ENCODE results near the gene NME3. TPM values are rescaled to one million over a fixed set of nuclear protein-coding genes. Genes with fewer than 3 reads are reported as not detected.

NME3 gene
- total and polyA plus RNA-seq, 2 of the 4 experiments (the other 2 are of a cell fraction) = 12.7 to 41.2 TPM

DNA sequence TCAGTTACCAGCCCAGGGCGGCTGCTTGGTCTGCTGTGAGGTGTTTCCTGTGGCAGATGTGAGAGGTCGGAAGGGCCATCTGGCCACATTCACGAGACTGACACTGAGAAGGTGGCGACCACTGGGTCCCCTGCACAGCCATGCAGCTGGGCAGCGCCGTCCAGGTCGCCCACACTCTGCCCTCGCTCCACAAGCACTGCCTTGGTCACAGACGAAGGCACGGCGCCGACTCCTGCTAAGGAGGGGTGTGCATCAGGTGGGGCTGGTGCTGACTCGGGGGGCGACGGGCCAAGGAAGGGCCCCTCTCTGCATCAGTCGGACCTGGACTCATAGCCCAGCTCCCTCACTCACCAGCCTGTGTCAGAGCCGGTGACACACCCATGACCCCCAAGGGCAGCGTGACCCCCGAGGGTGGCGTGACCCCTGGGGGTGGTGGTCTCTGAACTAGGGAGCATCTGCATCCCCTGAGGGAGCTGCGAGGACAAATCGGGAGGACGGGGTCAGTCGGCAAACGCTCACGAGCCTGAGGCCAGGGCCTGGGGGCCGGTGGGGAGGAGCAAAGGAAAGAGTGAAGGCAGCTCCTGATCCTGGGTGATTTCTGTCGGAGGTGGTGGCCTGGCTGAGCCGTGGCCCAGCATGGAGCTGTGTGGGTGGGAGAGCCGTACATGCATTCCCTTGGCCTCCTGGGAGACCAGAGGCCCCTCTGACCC lies 30.4 kb downstream of the NME3 start:
- POLR2A ChIA-PET (ENCODE audit: unreplicated experiment) = no interaction called here
- TF ChIP-seq MXI1 (IDR thresholded peaks at IDR 0.05; ENCODE audit: borderline replicate concordance, low read depth, low read length) (no peak), BHLHE40 (IDR thresholded peaks at IDR 0.05; ENCODE audit: low read depth, low read length) (no peak), ELK1 (IDR thresholded peaks at IDR 0.05; ENCODE audit: borderline replicate concordance, low read depth, low read length) (no peak), SMC3 (IDR thresholded peaks at IDR 0.05; ENCODE audit: low read depth, low read length) (no peak), RCOR1 (IDR thresholded peaks at IDR 0.05; ENCODE audit: insufficient replicate concordance, low read length) (no peak), RAD21 (IDR thresholded peaks at IDR 0.05; ENCODE audit: low read length) (no peak), CHD1 (IDR thresholded peaks at IDR 0.05; ENCODE audit: low read depth, low read length) (no peak), CEBPB (IDR thresholded peaks at IDR 0.05; ENCODE audit: low read depth, low read length) (no peak), FOS (IDR thresholded peaks at IDR 0.05; ENCODE audit: low read depth, low read length) (no peak), MAZ (IDR thresholded peaks at IDR 0.05; ENCODE audit: borderline replicate concordance, low read depth, low read length) (no peak), RFX5 (IDR thresholded peaks at IDR 0.05; ENCODE audit: low read depth, low read length) (no peak), NFE2L2 (IDR thresholded peaks at IDR 0.05; ENCODE audit: low read depth, low read length) (no peak), POLR2A (IDR thresholded peaks at IDR 0.05; ENCODE audit: low read depth, low read length) (no peak), MAFK (IDR thresholded peaks at IDR 0.05; ENCODE audit: low read depth, low read length) (no peak)
- TF ChIP-seq, protein P1, sequence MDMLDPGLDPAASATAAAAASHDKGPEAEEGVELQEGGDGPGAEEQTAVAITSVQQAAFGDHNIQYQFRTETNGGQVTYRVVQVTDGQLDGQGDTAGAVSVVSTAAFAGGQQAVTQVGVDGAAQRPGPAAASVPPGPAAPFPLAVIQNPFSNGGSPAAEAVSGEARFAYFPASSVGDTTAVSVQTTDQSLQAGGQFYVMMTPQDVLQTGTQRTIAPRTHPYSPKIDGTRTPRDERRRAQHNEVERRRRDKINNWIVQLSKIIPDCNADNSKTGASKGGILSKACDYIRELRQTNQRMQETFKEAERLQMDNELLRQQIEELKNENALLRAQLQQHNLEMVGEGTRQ (IDR thresholded peaks at IDR 0.05; ENCODE audit: low read depth, low read length) = no peak
- TF ChIP-seq, protein P2, sequence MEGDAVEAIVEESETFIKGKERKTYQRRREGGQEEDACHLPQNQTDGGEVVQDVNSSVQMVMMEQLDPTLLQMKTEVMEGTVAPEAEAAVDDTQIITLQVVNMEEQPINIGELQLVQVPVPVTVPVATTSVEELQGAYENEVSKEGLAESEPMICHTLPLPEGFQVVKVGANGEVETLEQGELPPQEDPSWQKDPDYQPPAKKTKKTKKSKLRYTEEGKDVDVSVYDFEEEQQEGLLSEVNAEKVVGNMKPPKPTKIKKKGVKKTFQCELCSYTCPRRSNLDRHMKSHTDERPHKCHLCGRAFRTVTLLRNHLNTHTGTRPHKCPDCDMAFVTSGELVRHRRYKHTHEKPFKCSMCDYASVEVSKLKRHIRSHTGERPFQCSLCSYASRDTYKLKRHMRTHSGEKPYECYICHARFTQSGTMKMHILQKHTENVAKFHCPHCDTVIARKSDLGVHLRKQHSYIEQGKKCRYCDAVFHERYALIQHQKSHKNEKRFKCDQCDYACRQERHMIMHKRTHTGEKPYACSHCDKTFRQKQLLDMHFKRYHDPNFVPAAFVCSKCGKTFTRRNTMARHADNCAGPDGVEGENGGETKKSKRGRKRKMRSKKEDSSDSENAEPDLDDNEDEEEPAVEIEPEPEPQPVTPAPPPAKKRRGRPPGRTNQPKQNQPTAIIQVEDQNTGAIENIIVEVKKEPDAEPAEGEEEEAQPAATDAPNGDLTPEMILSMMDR (conservative IDR thresholded peaks at IDR 0.05; ENCODE audit: low read depth, low read length) = no peak

More for the DNA sequence above, 30.4 kb downstream of the NME3 start:
- ATAC-seq (ENCODE audit: low read depth) (no peak), DNase-seq (no peak)
- no peaks in the 10 kb centered on the region for H3K9me3 ChIP-seq (ENCODE audit: control insufficient read depth, insufficient read depth, low read length)
- no peak overlapping the region for H4K91ac ChIP-seq (ENCODE audit: insufficient read depth, low read depth, low read length)
- 97% methylated on average over 20 of the region's 30 CpGs; no CpG with 5 or more reads in 1 of the 2 experiments for WGBS, 2 experiments (ENCODE audit: extremely low coverage in 2 of 2, insufficient read length in 1 of 2)
- H3K18ac ChIP-seq (ENCODE audit: low read depth, low read length) = no peak overlapping the region
- H3K9ac ChIP-seq (ENCODE audit: low read depth, low read length) = no peak overlapping the region
- H2BK20ac ChIP-seq (ENCODE audit: low read depth, low read length) = no peak overlapping the region
- no peak overlapping the region for H2AK5ac ChIP-seq (ENCODE audit: low read depth, low read length)
- CTCF ChIA-PET = no interaction called here
- no peak overlapping the region for H3K4ac ChIP-seq (ENCODE audit: low read depth, low read length)
- no peaks in the 10 kb centered on the region for H3K27me3 ChIP-seq (ENCODE audit: control insufficient read depth, insufficient read depth, low read length)
- H3K9me1 ChIP-seq (ENCODE audit: insufficient read depth, low read length) = peaks cover 6% of the 10 kb centered on the region
- H4K20me1 ChIP-seq (ENCODE audit: insufficient read depth, low read length) = peaks cover 44% of the 10 kb centered on the region
- peaks cover 25 to 58% of the 10 kb centered on the region in 2 experiments for H3K79me1 ChIP-seq (ENCODE audit: low read depth in 1 of 2, low read length in 2 of 2)
- no peak overlapping the region for H2BK15ac ChIP-seq (ENCODE audit: low read depth, low read length)
- H4K8ac ChIP-seq (ENCODE audit: low read depth in 2 of 2, low read length in 2 of 2) = no peak overlapping the region
- H3K23ac ChIP-seq (ENCODE audit: low read depth, low read length) = no peak overlapping the region
- H2AK9ac ChIP-seq (replicated peaks; ENCODE audit: low read depth, low read length, poor library complexity) = no peak overlapping the region
- no peak overlapping the region for H3K14ac ChIP-seq (replicated peaks; ENCODE audit: low read depth, low read length)
- H3K56ac ChIP-seq (ENCODE audit: extremely low read depth, insufficient read depth, low read length) = no peak overlapping the region
- H2AFZ ChIP-seq (replicated peaks; ENCODE audit: low read length, poor library complexity) = no peak overlapping the region
- H3K4me2 ChIP-seq (ENCODE audit: low read depth, low read length) = no peak overlapping the region
- no TSS peak for BruUV-seq (replicated peaks)
- no peak overlapping the region for H3K4me3 ChIP-seq (ENCODE audit: insufficient read depth, low read depth, low read length)
- H3K36me3 ChIP-seq (ENCODE audit: control insufficient read depth, insufficient read depth, low read length) = peaks cover 34% of the 10 kb centered on the region
- H4K5ac ChIP-seq (ENCODE audit: low read depth, low read length) = no peak overlapping the region
- intact Hi-C loops (cut with micrococcal nuclease) (no loop called here), in situ Hi-C loops (cut with MboI; ENCODE audit: low sequenced_read_pairs) (no loop called here), dilution Hi-C loops (cut with HindIII; ENCODE audit: low sequenced_read_pairs, unreplicated experiment) (no loop called here)
- H2BK120ac ChIP-seq (ENCODE audit: low read depth, low read length) = no peak overlapping the region
- H3K27ac ChIP-seq (ENCODE audit: insufficient read depth, low read length) = no peak overlapping the region
- H3K4me1 ChIP-seq (ENCODE audit: control insufficient read depth, insufficient read depth, low read length) = peaks cover 2% of the 10 kb centered on the region; the same call in 1 of the 2 replicates
- no peak overlapping the region for H2BK5ac ChIP-seq (ENCODE audit: low read depth, low read length, poor library complexity, severe bottlenecking)
